Peyer's patch (tissue), 4 donors: ENCODE data around the gene PPP2CA. TPM values are rescaled to one million over a fixed set of nuclear protein-coding genes. Genes with fewer than 3 reads are reported as not detected.

ENCODE experiments used
- DNase-seq, 3 donors: peaks; one replicate each; pipeline ENCODE4 v3.0.0-alpha.2; 2017 to 2019
- H3K27ac ChIP-seq, 4 donors: fragments of 200-600 bp; sonication (generic); one replicate each; pipeline ENCODE4 v1.5.1; 2016 to 2019
- H3K27me3 ChIP-seq, 2 donors: fragments of 200-600 bp; sonication (generic); one replicate each; pipeline ENCODE4 v1.5.1; 2019
- H3K36me3 ChIP-seq, 3 donors: fragments of 200-600 bp; sonication (generic); one replicate each; pipeline ENCODE4 v1.5.1; 2016 to 2019
- H3K4me1 ChIP-seq, 4 donors: fragments of 200-600 bp; sonication (generic); one replicate each; pipeline ENCODE4 v1.5.1; 2016 to 2019
- H3K4me3 ChIP-seq, 4 donors: fragments of 200-600 bp; sonication (generic); 1 replicate in 3 of 4; 2 replicates in 1 of 4; pipeline ENCODE4 v1.5.1; 2016 to 2019; ENCODE audit warnings: mild to moderate bottlenecking in 1 of 4
- H3K9me3 ChIP-seq, 4 donors: fragments of 200-600 bp; sonication (generic); one replicate each; pipeline ENCODE4 v1.5.1; 2016 to 2019; ENCODE audit warnings: mild to moderate bottlenecking in 1 of 4
- POLR2A ChIP-seq, 2 donors: fragments of 450-650 bp; IDR thresholded peaks; one replicate each; pipeline ENCODE4 v1.5.1; 2017; ENCODE audit warnings: antibody characterized with exemption in 2 of 2, mild to moderate bottlenecking in 2 of 2, moderate library complexity in 2 of 2
- total RNA-seq, 4 donors: library from RNA; depleted of rRNA; stranded (reverse); fragments of >200 nt; gene quantifications; one replicate each; pipeline ENCODE4 v1.1.0, GENCODE V29; 2016
- TF ChIP-seq, protein P1 (sequence below), 6 experiments: fragments of 450-650 bp in 4 of 6; fragments of 200-600 bp in 2 of 6; sonication (generic) in 1 of 6; IDR thresholded peaks; one replicate each; pipeline ENCODE4 v1.5.1; 2017 to 2019; ENCODE audit warnings: antibody characterized with exemption in 6 of 6, mild to moderate bottlenecking in 3 of 6, moderate library complexity in 1 of 6

The PPP2CA gene
- total RNA-seq, 4 donors from 2014 or later: 85.0 to 128 (median 104) TPM

DNA sequence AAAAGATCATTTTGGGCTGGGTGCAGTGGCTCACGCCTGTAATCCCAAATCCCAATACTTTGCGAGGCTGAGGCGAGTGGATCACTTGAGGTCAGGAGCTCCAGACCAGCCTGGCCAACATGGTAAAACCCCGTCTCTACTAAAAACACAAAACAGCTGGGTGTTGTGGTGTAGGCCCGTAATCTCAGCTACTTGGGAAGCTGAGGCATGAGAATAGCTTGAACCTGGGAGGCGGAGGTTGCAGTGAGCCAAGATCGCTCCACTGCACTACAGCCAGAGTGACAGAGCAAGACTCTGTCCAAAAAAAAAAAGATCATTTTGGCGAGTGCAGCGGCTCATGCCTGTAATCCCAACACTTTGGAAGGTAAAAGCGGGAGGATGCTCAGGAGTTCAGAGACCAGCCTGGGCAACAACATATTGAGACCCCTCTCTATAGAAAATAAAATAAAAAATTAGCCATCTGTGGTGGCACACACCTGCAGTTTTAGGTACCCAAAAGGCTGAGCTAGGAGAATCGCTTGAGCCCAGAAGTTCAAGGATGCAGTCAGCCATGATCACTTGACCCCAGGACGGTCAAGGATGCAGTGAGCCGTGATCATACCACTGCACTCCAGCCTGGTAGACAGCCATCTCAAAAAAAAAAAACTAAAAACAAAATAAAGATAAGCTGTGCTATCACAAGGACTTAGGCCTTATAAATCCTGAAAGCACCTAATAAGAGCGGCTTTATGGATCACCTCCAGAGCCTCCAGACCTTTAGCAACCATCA lies 16.2 kb downstream of the PPP2CA start:
- Histone ChIP-seq H3K36me3 (peaks cover 0 to 13% (median 0%) of the 10 kb centered on the region in 3 donors), H3K4me1 (peaks cover 0 to 34% (median 4%) of the 10 kb centered on the region in 4 donors), H3K9me3 (no peaks in the 10 kb centered on the region), H3K27ac (no peak overlapping the region), H3K27me3 (no peaks in the 10 kb centered on the region), H3K4me3 (no peak overlapping the region)
- TF ChIP-seq, protein P1, sequence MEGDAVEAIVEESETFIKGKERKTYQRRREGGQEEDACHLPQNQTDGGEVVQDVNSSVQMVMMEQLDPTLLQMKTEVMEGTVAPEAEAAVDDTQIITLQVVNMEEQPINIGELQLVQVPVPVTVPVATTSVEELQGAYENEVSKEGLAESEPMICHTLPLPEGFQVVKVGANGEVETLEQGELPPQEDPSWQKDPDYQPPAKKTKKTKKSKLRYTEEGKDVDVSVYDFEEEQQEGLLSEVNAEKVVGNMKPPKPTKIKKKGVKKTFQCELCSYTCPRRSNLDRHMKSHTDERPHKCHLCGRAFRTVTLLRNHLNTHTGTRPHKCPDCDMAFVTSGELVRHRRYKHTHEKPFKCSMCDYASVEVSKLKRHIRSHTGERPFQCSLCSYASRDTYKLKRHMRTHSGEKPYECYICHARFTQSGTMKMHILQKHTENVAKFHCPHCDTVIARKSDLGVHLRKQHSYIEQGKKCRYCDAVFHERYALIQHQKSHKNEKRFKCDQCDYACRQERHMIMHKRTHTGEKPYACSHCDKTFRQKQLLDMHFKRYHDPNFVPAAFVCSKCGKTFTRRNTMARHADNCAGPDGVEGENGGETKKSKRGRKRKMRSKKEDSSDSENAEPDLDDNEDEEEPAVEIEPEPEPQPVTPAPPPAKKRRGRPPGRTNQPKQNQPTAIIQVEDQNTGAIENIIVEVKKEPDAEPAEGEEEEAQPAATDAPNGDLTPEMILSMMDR (IDR thresholded peaks at IDR 0.05): no peak
- TF ChIP-seq POLR2A (IDR thresholded peaks at IDR 0.05): no peak
- no peak for DNase-seq

- no peaks in the 10 kb centered on the region for H3K9me3 ChIP-seq
- H3K4me3 ChIP-seq: no peak overlapping the region
- DNase-seq: no peak
- H3K4me1 ChIP-seq: peaks cover 0 to 26% (median 4%) of the 10 kb centered on the region in 4 donors
- H3K27ac ChIP-seq: no peak overlapping the region
- no peaks in the 10 kb centered on the region for H3K27me3 ChIP-seq
- TF ChIP-seq, protein P1 (IDR thresholded peaks at IDR 0.05): no peak
- no peak for TF ChIP-seq POLR2A (IDR thresholded peaks at IDR 0.05)
- peaks cover 0 to 28% (median 3%) of the 10 kb centered on the region in 3 donors for H3K36me3 ChIP-seq
Observed at GRCh38 chr5:134207696-134208095, 18.2 kb downstream of the PPP2CA start.

DNA sequence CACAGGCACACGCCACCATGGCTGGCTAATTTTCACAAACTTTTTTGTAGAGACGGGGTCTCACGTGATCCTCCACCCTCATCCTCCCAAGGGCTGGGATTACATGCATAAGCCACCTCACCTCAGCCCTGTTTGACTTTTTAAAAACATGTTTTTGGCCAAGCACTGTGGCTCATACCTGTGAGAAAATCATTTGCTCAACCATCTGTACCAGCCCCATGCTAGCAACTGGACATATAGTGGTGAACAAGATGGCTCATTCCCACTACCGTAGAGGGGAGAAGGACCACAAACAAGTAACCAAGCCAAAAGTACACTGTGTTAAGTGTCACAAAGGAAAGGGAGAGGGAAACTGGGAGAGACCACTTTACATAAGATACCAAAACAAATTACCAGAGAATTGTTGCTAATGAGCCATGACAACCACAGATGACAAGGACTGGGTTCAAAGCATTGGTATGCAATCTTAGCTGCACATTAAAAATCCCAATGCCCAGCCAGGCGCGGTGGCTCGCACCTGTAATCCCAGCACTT lies 19.2 kb downstream of the PPP2CA start:
- H3K4me3 ChIP-seq: no peak overlapping the region
- H3K4me1 ChIP-seq: peaks cover 0 to 26% (median 4%) of the 10 kb centered on the region in 4 donors
- no peaks in the 10 kb centered on the region for H3K27me3 ChIP-seq
- H3K9me3 ChIP-seq: no peaks in the 10 kb centered on the region
- DNase-seq: no peak
- no peak for TF ChIP-seq POLR2A (IDR thresholded peaks at IDR 0.05)
- TF ChIP-seq, protein P1 (IDR thresholded peaks at IDR 0.05): no peak
- H3K36me3 ChIP-seq: peaks cover 0 to 34% (median 3%) of the 10 kb centered on the region in 3 donors
- H3K27ac ChIP-seq: no peak overlapping the region

DNA sequence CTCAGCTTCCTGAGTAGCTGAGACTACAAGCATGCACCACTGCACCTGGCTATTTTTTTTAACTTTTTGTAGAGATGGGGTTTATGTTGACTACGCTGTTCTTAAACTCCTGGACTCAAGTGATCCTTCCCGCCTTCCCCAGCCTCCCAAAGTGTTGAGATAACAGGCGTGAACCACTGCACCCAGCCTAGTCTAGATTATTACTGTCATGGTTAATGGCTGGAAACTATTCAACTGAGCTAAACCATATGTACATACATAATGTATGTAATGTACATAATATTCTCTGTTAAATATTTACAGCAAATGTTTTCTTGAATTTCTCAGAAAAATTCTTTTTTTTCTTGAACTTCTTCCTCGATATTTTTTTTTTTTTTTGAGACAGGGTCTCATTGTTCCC lies 21.3 kb downstream of the PPP2CA start:
- DNase-seq: no peak
- H3K36me3 ChIP-seq: peaks cover 0 to 55% (median 3%) of the 10 kb centered on the region in 3 donors

DNA sequence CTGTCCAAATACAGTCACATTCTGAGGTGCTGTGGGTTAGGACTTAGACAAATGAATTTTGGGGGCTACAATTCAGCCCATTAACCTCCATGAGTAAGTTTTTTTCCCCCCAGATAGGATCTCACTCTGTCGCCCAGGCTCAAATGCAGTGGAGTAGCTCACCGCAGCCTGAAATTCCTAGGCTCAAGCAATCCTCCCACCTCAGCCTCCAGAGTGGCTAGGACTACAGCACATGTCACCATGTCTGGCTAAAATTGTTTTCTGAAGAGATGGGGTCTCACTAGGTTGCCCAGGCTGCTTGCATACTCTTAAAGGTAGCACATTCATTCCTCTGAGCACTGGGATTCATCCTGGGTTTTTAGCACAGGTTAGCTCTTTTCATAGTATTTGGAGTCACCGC lies 22.2 kb downstream of the PPP2CA start:
- peaks cover 0 to 64% (median 6%) of the 10 kb centered on the region in 3 donors for H3K36me3 ChIP-seq
- H3K4me3 ChIP-seq: no peak overlapping the region
- DNase-seq: no peak
- H3K4me1 ChIP-seq: peaks cover 0 to under 1% (median 0%) of the 10 kb centered on the region in 4 donors
- no peak overlapping the region for H3K27ac ChIP-seq
- no peak for TF ChIP-seq POLR2A (IDR thresholded peaks at IDR 0.05)
- TF ChIP-seq, protein P1 (IDR thresholded peaks at IDR 0.05): no peak
- H3K27me3 ChIP-seq: no peaks in the 10 kb centered on the region
- no peaks in the 10 kb centered on the region for H3K9me3 ChIP-seq

More for the DNA sequence above, 21.3 kb downstream of the PPP2CA start:
- Histone ChIP-seq H3K27me3 (no peaks in the 10 kb centered on the region), H3K4me1 (peaks cover 0 to 10% (median under 1%) of the 10 kb centered on the region in 4 donors), H3K4me3 (no peak overlapping the region), H3K9me3 (no peaks in the 10 kb centered on the region), H3K27ac (no peak overlapping the region)
- TF ChIP-seq, protein P1 (IDR thresholded peaks at IDR 0.05): no peak
- TF ChIP-seq POLR2A (IDR thresholded peaks at IDR 0.05): no peak
